Testis (tissue), 3 donors: ENCODE data around the gene GART. TPM values are rescaled to one million over a fixed set of nuclear protein-coding genes. Genes with fewer than 3 reads are reported as not detected.

Experiments
- DNase-seq: peaks from one replicate; pipeline ENCODE4 v3.0.0-alpha.2; 2019
- H3K27ac ChIP-seq, 2 donors: fragments of 200-600 bp; sonication (generic); one replicate each; pipeline ENCODE4 v1.5.1; 2019
- H3K27me3 ChIP-seq: fragments of 200-600 bp; sonication (generic); one replicate; pipeline ENCODE4 v1.5.1; 2019
- H3K36me3 ChIP-seq: fragments of 200-600 bp; sonication (generic); one replicate; pipeline ENCODE4 v1.5.1; 2017; ENCODE audit warnings: low read depth; ENCODE audit errors: missing control alignments
- H3K4me1 ChIP-seq: fragments of 200-600 bp; sonication (generic); one replicate; pipeline ENCODE4 v1.5.1; 2019
- H3K4me3 ChIP-seq, 2 donors: fragments of 200-600 bp; sonication (generic); one replicate each; pipeline ENCODE4 v1.5.1; 2017 to 2019
- H3K9me3 ChIP-seq: fragments of 200-600 bp; sonication (generic); one replicate; pipeline ENCODE4 v1.5.1; 2017
- CTCF ChIP-seq, 3 experiments: fragments of 450-650 bp in 2 of 3; fragments of 200-600 bp in 1 of 3; sonication (generic) in 1 of 3; IDR thresholded peaks; one replicate each; pipeline ENCODE4 v1.5.1; 2016 to 2019; ENCODE audit warnings: antibody characterized with exemption in 3 of 3, mild to moderate bottlenecking in 2 of 3, moderate library complexity in 1 of 3
- POLR2A ChIP-seq: fragments of 450-650 bp; IDR thresholded peaks from one replicate; pipeline ENCODE4 v1.6.1; 2017; ENCODE audit warnings: antibody characterized with exemption, mild to moderate bottlenecking, moderate library complexity
- WGBS, 2 donors: methylation state at CpG; one replicate each; pipeline ENCODE4 v1.1.5; 2018; 5-methylcytosine and 5-hydroxymethylcytosine counted together
- intact Hi-C: fragments of 100-400 bp; cut with DNase I; formaldehyde crosslinking; loops from one replicate; pipeline ENCODE4 v1.15.1; 2023; ENCODE audit warnings: low total_unique reads
- polyA plus RNA-seq: library from polyadenylated mRNA; stranded (reverse); fragments of 350-450 nt; fragmentation: Illumina TruSeq; extraction: RNeasy Lipid Tissue Mini Kit (QIAGEN cat#74804); gene quantifications from one replicate; pipeline ENCODE4 v1.2.3, GENCODE V29; 2014; ENCODE audit warnings: low read depth, low replicate concordance; ENCODE audit not compliant: insufficient read depth
- total RNA-seq, 2 donors: library from RNA; depleted of rRNA; stranded (reverse); fragments of >200 nt; gene quantifications; one replicate each; pipeline ENCODE4 v1.2.3, GENCODE V29; 2016

Gene GART
- total and polyA plus RNA-seq, 3 donors from 2014 or later: 85.8 to 143 (median 143) TPM

GRCh38 chr21:33461538-33462250 is 80.2 kb downstream of the GART start:
- Histone ChIP-seq H3K4me1 (no peaks in the 10 kb centered on the region), H3K36me3 (no peaks in the 10 kb centered on the region), H3K27ac (no peak overlapping the region), H3K27me3 (no peaks in the 10 kb centered on the region), H3K9me3 (no peaks in the 10 kb centered on the region), H3K4me3 (no peak overlapping the region)
- TF ChIP-seq POLR2A (no peak), CTCF (IDR thresholded peaks at IDR 0.05) (no peak)
- no peak for DNase-seq
- intact Hi-C loops: no loop called here
- WGBS, 2 donors: 89 to 91% methylated on average over 5 of the region's 5 CpGs

GRCh38 chr21:33458861-33459260 is 83.1 kb downstream of the GART start:
- DNase-seq: no peak
- Histone ChIP-seq H3K27ac (no peak overlapping the region), H3K27me3 (no peaks in the 10 kb centered on the region), H3K4me3 (no peak overlapping the region), H3K9me3 (no peaks in the 10 kb centered on the region), H3K4me1 (no peaks in the 10 kb centered on the region), H3K36me3 (no peaks in the 10 kb centered on the region)
- intact Hi-C loops: no loop called here
- WGBS, 2 donors: 93 to 98% methylated on average over 3 of the region's 3 CpGs
- TF ChIP-seq POLR2A (no peak), CTCF (IDR thresholded peaks at IDR 0.05) (no peak)

GRCh38 chr21:33455686-33456446 is 86.1 kb downstream of the GART start:
- Histone ChIP-seq H3K27ac (no peak overlapping the region), H3K36me3 (no peaks in the 10 kb centered on the region), H3K4me3 (no peak overlapping the region), H3K9me3 (no peaks in the 10 kb centered on the region), H3K4me1 (no peaks in the 10 kb centered on the region), H3K27me3 (no peaks in the 10 kb centered on the region)
- intact Hi-C loops: no loop called here
- WGBS, 2 donors: 71 to 75% methylated on average over 6 of the region's 6 CpGs
- no peak for TF ChIP-seq POLR2A
- no peak for TF ChIP-seq CTCF (IDR thresholded peaks at IDR 0.05)
- DNase-seq: no peak

Other genes starting within 250 kb of the GART start
- 10 to 100 TPM; 22.8 to 25.0 TPM for gene IFNAR1, start 217.1 kb downstream of the GART start, total RNA-seq
- 22.1 TPM for gene IFNAR1, start 217.1 kb downstream of the GART start, polyA plus RNA-seq
- 100 to 1,000 TPM in 1 of 2 donors, 10 to 100 TPM in 1; 87.6 to 108 TPM for gene IFNGR2, start 138.7 kb downstream of the GART start, total RNA-seq
- 91.9 TPM for gene IFNGR2, start 138.7 kb downstream of the GART start, polyA plus RNA-seq
- gene TMEM50B, start 62.1 kb downstream of the GART start, total RNA-seq: 100 to 1,000 TPM in 1 of 2 donors, 10 to 100 TPM in 1; 57.8 to 115 TPM
- gene TMEM50B, start 62.1 kb downstream of the GART start, polyA plus RNA-seq: 70.6 TPM
- 1 to 10 TPM; 7.3 to 9.3 TPM for gene DNAJC28, start 50.4 kb downstream of the GART start, total RNA-seq
- gene DNAJC28, start 50.4 kb downstream of the GART start, polyA plus RNA-seq: 9.3 TPM
- gene SON, start 921 bp upstream of the GART start, total RNA-seq: 100 to 1,000 TPM; 310 to 377 TPM
- gene SON, start 921 bp upstream of the GART start, polyA plus RNA-seq: 186 TPM
- 10 to 100 TPM; 34.4 to 66.1 TPM for gene DONSON, start 46.6 kb upstream of the GART start, total RNA-seq
- gene DONSON, start 46.6 kb upstream of the GART start, polyA plus RNA-seq: 46.9 TPM
- gene CRYZL1, start 99.6 kb upstream of the GART start, total RNA-seq: 10 to 100 TPM; 40.6 to 73.2 TPM
- gene CRYZL1, start 99.6 kb upstream of the GART start, polyA plus RNA-seq: 75.7 TPM
- 10 to 100 TPM; 48.4 to 56.6 TPM for gene ITSN1, start 100.4 kb upstream of the GART start, total RNA-seq
- 20.0 TPM for gene ITSN1, start 100.4 kb upstream of the GART start, polyA plus RNA-seq